Parathyroid adenoma (tissue), 2 donors: Measurements from ENCODE around the gene NR4A2.

ENCODE experiments used
- H2AFZ ChIP-seq: fragments of 300-600 bp; sonication (generic); one replicate; pipeline ENCODE4 v1.7.0; 2017; ENCODE audit warnings: antibody characterized with exemption, mild to moderate bottlenecking
- H3K27ac ChIP-seq: fragments of 300-600 bp; sonication (generic); one replicate; pipeline ENCODE4 v1.7.0; 2017
- H3K27me3 ChIP-seq: fragments of 300-600 bp; sonication (generic); one replicate; pipeline ENCODE4 v1.7.0; 2017; ENCODE audit warnings: low read length; ENCODE audit not compliant: control insufficient read depth, insufficient read depth
- H3K36me3 ChIP-seq: fragments of 300-600 bp; sonication (generic); one replicate; pipeline ENCODE4 v1.7.0; 2017; ENCODE audit warnings: low read length; ENCODE audit not compliant: control insufficient read depth, insufficient read depth
- H3K4me1 ChIP-seq: fragments of 300-600 bp; sonication (generic); one replicate; pipeline ENCODE4 v1.7.0; 2017; ENCODE audit warnings: control low read depth
- H3K4me2 ChIP-seq: fragments of 300-600 bp; sonication (generic); one replicate; pipeline ENCODE4 v1.7.0; 2017; ENCODE audit warnings: low read length
- H3K4me3 ChIP-seq: fragments of 300-600 bp; sonication (generic); one replicate; pipeline ENCODE4 v1.7.0; 2017; ENCODE audit warnings: low read depth, low read length
- H3K79me2 ChIP-seq: fragments of 300-600 bp; sonication (generic); one replicate; pipeline ENCODE4 v1.7.0; 2017; ENCODE audit warnings: control low read depth
- H3K9ac ChIP-seq: fragments of 300-600 bp; sonication (generic); one replicate; pipeline ENCODE4 v1.7.0; 2017; ENCODE audit warnings: mild to moderate bottlenecking
- H3K9me3 ChIP-seq: fragments of 300-600 bp; sonication (generic); one replicate; pipeline ENCODE4 v1.7.0; 2017; ENCODE audit warnings: low read length; ENCODE audit not compliant: control insufficient read depth
- CTCF ChIP-seq: fragments of 300-600 bp; sonication (generic); IDR thresholded peaks from one replicate; pipeline ENCODE4 v1.7.0; 2017; ENCODE audit warnings: antibody characterized with exemption, mild to moderate bottlenecking
- donor health status: primary hyperparathyroidism.

Gene NR4A2

GRCh38 chr2:156309167-156309566, 23.4 kb downstream of the NR4A2 start:
- TF ChIP-seq CTCF: no peak
- Histone ChIP-seq H2AFZ (no peak overlapping the region), H3K4me2 (no peak overlapping the region), H3K36me3 (no peaks in the 10 kb centered on the region), H3K4me3 (no peak overlapping the region), H3K9ac (no peak overlapping the region), H3K27me3 (no peaks in the 10 kb centered on the region), H3K79me2 (no peaks in the 10 kb centered on the region), H3K9me3 (no peaks in the 10 kb centered on the region), H3K27ac (no peak overlapping the region), H3K4me1 (no peaks in the 10 kb centered on the region)

- Histone ChIP-seq H3K9ac (no peak overlapping the region), H3K4me3 (no peak overlapping the region), H3K27ac (no peak overlapping the region), H3K36me3 (no peaks in the 10 kb centered on the region), H3K79me2 (no peaks in the 10 kb centered on the region), H3K27me3 (no peaks in the 10 kb centered on the region), H2AFZ (no peak overlapping the region), H3K4me1 (no peaks in the 10 kb centered on the region), H3K4me2 (no peak overlapping the region), H3K9me3 (no peaks in the 10 kb centered on the region)
- no peak for TF ChIP-seq CTCF
Measured at GRCh38 chr2:156306821-156307220, 25.7 kb downstream of the NR4A2 start.

GRCh38 chr2:156305121-156305520, 27.4 kb downstream of the NR4A2 start:
- Histone ChIP-seq H3K27ac (no peak overlapping the region), H3K27me3 (no peaks in the 10 kb centered on the region), H2AFZ (no peak overlapping the region), H3K4me3 (no peak overlapping the region), H3K9ac (no peak overlapping the region), H3K4me2 (no peak overlapping the region), H3K4me1 (no peaks in the 10 kb centered on the region), H3K36me3 (no peaks in the 10 kb centered on the region), H3K9me3 (no peaks in the 10 kb centered on the region), H3K79me2 (no peaks in the 10 kb centered on the region)
- no peak for TF ChIP-seq CTCF

- no peak overlapping the region for H3K27ac ChIP-seq
Measured at GRCh38 chr2:156300337-156300736, 32.2 kb downstream of the NR4A2 start.

More at GRCh38 chr2:156300337-156300736, 32.2 kb downstream of the NR4A2 start:
- Histone ChIP-seq H3K79me2 (no peaks in the 10 kb centered on the region), H3K36me3 (no peaks in the 10 kb centered on the region), H2AFZ (no peak overlapping the region), H3K4me1 (no peaks in the 10 kb centered on the region), H3K27me3 (no peaks in the 10 kb centered on the region), H3K9me3 (no peaks in the 10 kb centered on the region), H3K4me3 (no peak overlapping the region), H3K9ac (no peak overlapping the region), H3K4me2 (no peak overlapping the region)
- TF ChIP-seq CTCF: no peak
